HG02840 (cell line): Measurements from ENCODE around the gene KLK2.
A peak's percentile ranks its signal among the peaks of the same experiment; 100 is the strongest.

Source experiments
- ATAC-seq: cut with Tn5 transposase; IDR thresholded peaks from one replicate; pipeline ENCODE4 v1.9.1; 2021; ENCODE audit warnings: mild to moderate bottlenecking, moderate library complexity, moderate number of reproducible peaks; ENCODE audit not compliant: unreplicated experiment, low FRiP score

The KLK2 gene

DNA sequence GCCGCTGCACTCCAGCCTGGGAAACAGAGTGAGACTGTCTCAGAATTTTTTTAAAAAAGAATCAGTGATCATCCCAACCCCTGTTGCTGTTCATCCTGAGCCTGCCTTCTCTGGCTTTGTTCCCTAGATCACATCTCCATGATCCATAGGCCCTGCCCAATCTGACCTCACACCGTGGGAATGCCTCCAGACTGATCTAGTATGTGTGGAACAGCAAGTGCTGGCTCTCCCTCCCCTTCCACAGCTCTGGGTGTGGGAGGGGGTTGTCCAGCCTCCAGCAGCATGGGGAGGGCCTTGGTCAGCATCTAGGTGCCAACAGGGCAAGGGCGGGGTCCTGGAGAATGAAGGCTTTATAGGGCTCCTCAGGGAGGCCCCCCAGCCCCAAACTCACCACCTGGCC, at the start of gene KLK2:
Gene KLK2, plus strand, starts transcription at position 384 of the 400 bp plus-strand sequence. CDS start 35 bp downstream, outside the sequence.
- ATAC-seq: no peak

DNA sequence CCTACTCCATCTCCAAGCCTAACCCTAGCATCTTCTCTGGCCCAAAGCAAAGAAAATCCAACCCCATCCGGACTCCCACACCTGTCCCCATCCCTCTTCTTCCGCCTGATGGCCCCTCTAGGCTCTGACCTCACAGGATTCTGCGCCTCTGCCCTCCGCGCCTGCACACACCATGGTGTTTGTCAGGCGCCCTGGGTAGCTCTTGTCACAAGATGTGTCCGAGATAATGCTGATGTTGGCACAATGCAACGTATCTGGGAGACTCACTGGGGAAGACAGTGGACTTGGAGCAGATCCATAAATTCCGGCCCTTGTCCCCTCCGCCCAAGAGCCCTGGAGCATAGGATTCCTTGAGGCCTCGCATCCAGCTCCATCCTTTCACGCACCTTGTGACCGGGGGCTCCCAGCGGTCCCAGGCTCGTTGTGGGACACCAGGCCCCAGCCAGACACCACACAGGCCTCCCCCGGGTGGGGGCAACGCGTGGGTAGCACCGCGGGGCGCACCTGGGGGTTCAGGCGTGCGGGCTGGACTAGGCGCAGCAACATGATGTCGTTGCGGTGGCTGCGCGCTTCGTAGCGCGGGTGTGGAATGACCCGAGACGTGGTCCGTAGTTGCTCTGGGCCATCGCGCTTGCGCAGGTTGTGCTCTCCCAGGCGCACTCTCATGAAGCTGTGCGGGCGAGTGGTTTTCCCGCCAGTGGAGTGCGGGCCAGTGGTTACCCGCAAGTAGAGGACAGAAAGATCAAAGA, 46.6 kb upstream of the KLK2 start:
- ATAC-seq: no peak

DNA sequence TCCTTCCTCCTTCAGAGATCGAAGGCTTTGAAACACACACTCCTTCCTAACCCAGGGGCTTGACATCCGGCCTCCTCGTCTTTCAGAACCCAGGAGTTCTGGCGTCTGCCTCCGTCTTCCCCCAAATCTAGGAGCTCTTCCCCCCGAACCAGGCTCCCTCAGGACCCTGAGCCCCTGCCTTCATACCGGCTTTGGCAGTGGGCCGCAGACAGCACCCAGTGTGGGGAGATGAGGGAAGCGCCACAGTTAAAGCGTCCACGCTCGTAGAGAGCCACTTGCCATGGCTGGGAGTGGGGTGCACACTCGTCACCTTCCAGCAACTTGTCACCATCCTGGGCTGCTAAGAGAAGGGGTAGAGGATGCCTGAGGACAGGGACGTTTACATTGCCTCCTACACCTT, 45.8 kb upstream of the KLK2 start:
- ATAC-seq: no peak

DNA sequence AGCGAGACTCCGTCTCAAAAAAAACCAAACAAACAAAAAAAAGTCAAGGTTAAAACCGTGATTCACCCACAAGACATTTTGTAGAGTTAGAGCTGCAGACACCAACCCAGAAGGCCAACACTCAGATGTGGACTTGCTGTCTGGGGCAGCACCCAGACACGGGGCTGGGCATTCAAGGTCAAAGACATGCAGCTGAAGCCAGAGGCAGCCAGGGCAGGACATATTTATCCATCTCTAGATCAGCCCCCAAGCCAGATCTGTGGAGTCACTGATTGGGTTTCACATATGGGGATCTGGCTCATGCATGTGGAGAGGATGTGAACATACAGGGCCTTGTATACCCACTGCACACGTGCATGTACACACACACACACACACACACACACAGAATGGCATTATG, 43.4 kb upstream of the KLK2 start:
- ATAC-seq: no peak

DNA sequence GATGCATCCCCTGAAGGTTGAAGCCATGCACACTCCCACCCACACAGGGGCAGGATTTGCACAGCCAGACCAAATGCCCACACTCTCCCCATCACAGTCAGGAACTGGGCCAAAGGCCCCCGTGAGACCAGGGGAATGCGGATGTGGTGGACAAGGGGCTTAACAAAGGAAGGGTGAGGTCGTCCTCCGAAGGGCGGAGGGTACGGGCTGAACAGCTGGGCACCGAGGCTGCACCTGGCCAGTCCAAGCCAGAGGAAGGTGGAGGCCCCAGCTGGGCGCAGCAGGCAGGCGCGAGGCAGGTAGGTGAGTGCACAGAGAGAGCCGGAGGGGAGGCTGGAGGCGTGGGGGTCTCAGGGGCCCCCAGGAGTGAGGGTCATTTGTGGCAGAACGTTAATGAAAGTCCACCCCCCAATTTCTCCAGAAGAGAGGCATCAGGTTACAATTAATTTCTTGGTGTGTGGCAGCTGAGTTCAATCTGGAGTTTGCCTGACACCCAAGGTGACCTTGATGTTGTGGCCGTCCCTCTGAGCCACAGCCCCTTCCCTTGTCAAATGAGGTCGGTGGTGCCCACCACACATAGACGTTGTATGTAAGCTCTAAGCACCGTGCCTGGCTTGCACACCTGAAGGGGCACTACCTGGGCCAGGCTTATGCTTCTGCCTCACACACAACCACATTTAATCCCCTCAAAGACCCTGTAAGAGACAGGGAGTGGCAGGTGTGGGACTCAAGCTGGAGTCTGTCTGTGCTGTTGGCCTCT, 42.8 kb upstream of the KLK2 start:
- no peak for ATAC-seq

DNA sequence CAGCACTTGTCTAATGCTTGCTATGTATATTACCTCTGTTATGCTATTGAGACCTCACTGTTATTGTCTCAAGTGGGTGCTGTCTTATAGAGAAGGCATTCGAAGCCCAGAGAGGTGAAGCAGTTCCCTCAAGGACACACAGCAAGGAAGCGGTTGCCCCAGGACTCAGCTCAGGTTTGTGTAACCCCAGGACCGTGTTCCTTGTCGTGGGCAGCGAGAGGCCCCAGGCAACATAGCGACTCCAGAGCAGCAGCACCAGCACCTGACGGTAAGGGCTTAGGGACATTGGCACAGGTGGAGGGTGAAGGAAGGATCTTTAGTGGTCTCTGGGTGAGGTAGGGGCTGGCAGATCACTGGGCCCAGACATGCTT, 42.2 kb upstream of the KLK2 start:
- ATAC-seq: no peak

DNA sequence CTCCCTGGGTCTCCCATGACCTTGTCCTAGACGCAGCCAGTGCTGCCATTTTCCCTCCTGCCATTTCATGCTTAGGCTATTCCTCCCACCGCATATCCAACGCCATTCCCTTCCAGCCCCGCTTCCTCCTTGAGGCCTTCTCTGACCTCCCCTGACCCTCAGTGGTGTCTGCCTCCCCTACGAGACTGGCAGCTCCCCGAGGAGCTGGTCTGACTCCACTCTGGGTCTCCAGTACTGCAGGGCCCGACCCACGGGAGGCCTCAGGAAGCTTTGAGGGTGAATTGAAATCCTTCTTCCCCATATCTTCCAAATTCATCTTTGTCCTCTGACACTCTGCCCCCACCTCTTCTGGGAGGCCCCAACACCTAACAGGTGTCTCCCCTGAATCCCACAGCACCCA, 40.6 kb upstream of the KLK2 start:
- ATAC-seq: no peak

DNA sequence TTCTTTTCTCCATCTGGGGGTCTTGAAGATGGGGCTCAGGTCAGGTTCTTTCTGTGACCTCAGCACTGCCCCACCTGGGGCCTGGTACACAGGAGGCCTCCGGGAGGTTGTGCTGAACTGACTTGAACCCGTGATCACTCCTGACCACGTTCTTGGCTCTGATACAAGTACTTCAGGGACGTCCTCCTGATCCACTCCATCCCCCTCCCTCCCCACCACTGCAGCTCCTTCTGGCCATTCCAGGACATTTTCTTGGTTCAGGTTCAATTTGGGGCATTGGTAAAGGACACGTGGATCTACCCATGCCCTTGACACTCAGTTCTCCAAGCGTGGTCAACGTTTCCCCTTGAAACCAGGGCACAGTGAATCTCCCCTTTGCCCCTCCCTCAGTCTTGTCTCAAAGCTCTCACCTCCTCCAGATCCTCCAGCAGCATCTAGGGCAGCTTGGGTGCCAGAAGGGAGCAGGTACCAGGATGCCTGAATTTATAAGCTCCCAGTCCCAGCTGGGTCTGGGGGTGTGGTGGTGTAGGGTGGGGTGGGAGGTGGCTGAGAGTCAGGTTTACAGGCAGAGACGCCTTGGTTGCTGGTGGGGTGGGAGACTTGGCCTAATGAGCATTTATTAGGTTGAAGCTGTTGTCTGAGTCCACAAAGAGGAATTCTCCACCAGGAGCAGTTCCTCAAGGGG, 40.0 kb upstream of the KLK2 start, which contains the start of gene KLK15:
Gene KLK15, minus strand, starts transcription at position 458 of the 685 bp plus-strand sequence. CDS start 2,082 bp downstream, outside the sequence.
- ATAC-seq: no peak

DNA sequence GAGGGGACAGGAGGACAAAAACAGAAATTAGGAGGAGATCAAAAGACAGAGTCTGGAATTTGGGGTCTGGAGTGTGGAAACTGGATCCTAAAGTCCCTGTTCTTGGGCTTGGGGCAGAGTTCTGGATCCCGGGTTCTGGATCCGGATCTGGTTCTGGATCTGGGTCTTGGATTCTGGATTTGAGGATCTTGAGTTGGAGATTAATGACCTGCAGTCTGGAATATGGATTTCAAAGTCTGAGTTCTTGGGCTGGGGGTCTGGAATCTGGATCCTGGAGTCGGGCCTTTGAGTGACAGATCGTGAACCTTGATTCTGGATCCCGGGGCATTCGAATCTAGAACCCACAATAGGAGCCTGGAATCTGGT, 39.5 kb upstream of the KLK2 start:
- no peak for ATAC-seq

DNA sequence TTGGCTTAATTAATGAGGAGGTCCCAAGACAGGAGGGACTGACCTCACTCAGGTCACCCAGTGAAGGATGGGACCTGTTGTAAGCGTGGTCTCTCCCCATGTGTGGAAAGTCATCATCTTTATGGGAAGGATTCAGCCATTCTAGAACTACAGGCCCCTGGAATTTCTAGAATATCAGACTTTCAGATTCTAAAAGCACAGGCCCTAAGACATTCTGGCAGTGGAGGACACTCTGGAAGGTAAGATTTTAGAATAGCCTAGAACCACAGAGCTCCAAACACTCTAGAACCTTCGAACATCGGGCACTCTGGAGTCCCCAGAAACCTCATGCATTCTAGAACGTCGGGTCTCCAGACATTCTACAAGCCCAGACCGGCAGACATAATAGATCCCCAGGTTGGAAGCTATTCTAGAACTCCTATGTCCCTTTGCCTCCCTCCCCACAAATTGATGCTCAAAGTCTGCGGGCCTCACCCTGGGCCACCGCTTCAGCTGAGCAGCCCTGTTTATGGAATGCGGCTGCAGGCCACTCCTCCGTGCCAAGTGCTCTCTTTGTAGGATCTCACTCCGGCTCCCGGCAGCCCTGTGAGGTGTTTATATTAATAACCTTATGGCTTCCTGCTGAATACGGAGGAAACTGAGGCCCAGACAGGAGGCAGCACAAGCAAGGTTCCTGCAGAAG, 38.0 kb upstream of the KLK2 start:
- ATAC-seq: no peak

DNA sequence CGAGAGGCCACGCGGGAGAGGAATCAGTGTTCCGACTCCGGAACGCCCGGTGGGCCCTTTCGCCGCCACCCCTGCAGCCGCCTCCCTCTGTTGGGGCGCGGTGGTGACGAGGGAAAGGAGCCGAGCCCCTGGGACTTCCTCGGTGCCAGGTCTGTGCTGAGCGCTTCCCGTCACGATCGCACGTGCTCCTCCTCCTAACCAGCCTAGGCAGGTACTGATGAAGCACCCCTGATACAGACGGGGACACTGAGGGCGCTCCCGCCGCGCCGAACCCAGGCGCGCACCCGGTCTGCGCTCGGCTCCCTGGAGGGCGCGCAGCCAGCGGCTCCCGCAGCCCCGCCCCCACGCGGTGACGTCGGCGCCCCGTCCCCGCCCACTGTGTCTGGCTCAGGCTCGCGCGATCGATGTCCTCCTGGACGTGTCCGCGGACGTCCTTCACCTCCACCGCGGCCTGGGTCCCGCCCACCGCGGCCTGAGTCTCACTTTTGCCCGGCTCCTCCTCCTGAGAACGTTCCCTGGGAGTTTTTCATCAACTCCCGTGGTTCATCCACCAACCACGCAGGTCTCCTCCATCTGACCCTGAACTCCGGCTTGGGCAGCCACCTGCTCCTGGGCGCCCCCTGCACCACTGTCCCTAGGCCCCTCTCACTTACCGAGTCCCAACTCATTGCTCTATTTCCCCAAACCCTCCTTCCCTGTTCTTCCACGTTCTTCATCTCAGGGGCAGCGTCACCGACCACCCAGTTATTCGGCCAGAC, 37.3 kb upstream of the KLK2 start:
- ATAC-seq: peak; percentile 63

DNA sequence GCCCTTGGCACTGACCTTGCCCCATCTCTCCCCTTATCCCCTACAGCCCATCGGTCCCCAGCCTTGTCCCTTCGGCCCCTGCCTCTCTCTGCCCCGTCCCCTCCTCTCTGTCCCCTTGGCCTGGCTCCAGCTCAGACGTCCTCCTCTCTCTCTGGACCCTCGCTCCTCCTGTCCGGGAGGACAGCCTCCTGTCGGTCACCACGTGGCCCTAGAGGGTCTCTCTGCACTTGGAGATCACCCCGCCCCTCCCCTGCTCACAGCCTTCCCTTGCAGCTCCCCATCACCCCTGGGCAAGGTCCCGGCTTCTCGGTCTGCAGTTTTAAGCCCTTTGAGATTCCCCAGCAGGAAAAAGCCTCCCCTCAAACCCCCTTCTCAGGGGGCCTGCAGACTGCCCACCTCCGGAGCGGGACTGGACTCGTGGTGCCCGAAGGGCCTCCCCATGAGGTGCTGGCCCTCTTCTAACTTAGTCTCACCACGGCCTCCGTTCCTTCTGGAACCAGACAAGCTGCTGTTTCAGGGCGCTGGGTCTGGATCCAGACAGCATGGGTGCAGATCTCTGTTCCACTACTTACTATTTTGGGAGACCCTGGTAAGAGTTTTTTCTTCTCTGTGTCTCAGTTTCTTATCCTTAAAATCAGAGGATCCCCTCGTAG, 36.6 kb upstream of the KLK2 start:
- ATAC-seq: no peak

DNA sequence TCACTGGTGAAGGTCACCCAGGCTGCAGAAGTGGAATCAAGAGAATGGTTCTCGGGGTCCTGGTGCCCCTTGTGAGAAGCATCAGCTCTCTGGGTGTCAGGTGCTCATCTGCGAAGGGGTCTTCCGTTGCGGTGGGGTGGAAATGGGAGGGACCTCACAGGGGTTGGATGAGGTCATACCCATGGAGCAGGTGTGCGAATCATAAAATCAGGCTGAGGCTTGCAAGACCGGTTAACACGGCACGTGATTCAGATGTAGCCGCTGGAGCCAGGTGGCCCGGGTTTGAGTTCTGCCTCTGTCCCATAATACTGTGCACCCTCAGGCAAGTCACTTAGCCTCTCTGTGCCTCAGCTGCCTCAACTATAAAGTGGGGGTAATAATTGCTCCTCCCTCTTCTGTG, 35.9 kb upstream of the KLK2 start:
- no peak for ATAC-seq

DNA sequence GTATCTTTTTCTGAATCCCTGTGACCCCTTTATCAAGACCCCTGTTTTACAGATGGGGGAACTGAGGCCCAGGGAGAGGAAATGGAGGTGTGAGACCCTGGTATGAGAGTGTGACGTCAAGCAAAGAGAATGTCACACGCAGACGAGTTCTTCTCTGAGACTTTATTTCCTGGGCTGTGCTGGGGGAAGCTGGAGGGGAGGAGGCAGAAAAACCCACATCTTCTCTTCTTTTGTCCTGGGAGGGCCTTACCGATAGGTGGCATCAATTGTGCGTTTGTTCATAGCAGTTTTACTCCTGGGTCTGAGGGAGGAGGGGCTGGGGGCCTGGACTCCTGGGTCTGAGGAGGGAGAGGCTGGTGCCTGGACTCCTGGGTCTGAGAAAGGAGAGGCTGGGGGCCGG, 35.0 kb upstream of the KLK2 start:
- no peak for ATAC-seq

DNA sequence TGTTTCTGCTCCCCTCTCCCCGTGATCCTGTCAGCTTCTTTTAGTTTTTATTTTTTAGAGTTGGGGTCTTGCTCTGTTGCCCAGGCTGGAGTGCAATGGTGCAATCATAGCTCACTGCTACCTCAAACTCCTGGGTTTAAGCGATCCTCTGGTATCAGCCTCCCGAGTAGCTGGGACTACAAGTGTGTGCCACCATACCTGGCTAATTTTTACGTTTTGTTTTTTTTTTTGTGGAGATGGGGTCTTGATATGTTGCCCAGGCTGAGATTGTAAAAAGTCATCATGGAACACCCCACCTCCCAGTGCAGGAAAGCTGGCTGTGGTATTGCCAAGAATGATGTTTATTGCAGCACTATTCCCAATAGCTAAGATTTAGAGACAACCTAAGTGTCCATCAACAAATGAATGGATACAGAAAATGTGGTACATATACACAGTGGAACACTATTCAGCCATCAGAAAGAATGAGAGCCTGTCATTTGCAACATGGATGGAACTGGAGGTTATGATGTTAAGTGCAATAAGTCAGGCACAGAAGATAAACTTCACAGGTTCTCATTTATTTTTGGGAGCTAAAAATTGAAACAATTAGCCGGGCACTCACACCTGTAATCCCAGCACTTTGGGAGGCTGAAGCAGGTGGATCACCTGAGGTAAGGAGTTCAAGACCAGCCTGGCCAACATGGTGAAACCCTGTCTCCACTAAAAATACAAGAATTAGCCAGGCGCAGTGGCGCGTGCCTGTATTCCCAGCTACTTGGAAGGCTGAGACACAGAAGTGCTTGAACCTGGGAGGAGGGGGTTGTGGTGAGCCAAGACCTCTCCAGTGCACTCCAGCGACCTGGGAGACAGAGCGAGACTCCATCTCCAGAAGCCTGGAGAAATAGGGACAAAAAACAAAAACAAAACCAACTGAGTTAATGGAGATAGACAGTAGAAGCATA, 33.3 kb upstream of the KLK2 start:
- ATAC-seq: no peak

DNA sequence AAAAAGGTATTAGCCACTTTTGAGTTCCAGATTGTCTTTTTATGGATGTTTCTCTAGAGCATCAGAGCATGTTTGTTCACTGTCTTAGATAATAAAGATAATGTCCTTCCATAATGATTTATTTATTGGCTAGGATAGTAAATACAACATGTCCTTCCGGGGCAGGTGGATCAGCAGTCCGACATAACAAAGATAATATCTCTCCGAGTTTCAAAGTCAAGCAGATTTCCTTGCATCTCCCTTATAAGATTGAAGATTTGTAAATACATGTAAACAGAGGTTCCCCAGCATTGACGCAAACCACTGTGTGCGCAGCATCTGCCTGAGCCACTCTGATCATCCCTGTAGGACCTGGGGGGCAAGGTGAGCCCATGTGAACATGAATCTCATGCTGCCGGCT, 31.1 kb upstream of the KLK2 start:
- ATAC-seq: no peak

DNA sequence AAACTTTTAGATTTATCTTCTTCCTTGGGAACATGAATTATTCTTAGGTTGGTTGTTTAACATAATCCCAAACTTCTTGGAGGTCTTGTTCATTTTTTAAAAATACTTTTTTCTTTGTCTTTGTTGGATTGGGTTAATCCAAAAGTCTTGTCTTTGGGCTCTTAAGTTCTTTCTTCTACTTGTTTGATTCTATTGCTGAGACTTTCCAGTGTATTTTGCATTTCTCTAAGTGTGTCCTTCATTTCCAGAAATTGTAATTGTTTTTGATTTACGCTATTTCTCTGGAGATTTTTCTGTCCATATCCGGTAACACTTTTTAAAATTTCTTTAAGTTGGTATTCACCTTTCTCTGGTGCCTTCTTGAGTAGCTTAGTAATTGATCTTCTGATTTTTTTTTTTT, 30.0 kb upstream of the KLK2 start:
- ATAC-seq: no peak

DNA sequence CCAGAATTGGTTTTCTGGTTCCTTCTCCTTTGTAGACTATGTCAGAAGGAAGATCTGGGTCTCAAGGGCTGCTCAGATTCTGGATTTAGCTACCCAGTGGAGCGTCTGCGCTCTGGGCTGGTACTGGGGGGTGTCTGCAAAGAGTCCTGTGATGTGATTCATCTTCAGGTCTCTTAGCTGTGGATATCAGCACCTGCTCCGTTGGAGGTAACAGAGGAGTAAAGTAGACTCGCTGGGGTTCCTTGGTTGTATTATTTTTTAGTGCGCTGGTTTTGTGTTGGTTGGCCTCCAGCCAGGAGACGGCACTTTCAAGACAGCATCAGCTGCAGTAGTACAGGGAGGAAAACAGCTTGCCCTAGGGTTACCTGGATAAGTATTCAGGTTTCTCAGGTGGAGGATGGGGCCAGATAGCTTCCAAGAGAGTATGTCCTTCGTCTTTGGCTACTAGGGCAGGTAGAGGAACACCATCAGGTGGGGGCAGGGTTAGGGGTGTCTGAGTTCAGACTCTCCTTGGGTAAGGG, 29.5 kb upstream of the KLK2 start:
- ATAC-seq: no peak
